HFF-Myc (cell line): Measurements from ENCODE around the gene CLIP1.
A peak's percentile ranks its signal among the peaks of the same experiment; 100 is the strongest.

Experiments
- DNase-seq: peaks from one replicate; pipeline ENCODE4 v3.0.0-alpha.2; 2011; ENCODE audit warnings: low read depth; ENCODE audit errors: extremely low read depth
- H3K4me3 ChIP-seq: replicated peaks from 2 replicates; pipeline ENCODE4 v1.5.1; 2011; ENCODE audit warnings: low read depth, mild to moderate bottlenecking, control low read depth, low read length
- TF ChIP-seq, protein P1 (sequence below): IDR thresholded peaks from 2 replicates; pipeline ENCODE4 v1.5.1; 2012; ENCODE audit warnings: mild to moderate bottlenecking, low read depth, low read length, control low read depth; ENCODE audit errors: missing control alignments

CLIP1 gene

DNA sequence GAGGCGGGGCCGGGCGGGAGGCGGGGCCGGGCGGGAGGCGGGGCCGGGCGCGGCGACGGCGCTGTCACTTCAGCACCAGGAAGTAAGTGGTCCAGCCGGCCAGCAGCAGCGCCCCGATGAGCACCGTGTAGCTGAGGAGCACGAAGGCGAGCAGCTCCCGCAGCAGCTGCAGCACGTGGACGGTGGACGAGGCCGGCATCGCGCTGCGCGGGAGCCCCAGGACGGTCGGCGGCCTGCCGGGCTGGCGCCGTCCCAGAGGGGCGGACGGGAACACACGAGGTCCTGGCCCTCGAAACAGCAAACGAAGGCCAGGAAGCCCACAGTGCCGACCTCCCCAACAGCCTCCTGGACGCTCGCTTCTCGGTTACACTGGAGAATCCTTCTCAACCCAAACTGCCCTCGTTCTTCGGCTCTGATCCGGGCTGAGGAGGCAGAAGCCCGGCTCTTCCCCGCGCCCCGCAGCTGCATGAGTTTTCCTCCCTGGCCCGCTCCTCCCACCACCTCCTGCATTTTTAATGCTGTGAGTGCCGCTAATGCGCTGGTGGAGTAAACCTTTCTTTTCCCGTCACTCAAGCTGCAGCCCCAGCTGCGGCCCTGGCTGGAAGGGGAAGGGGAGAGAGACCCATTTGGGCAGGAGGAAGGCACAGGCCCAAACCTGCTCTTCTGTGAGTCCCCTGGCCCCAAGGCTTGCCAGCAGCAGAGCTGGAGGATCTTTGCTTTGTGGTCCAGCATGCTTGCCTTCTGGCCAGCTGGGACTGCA lies 195.9 kb downstream of the CLIP1 start:
- DNase-seq: no peak
- H3K4me3 ChIP-seq: peak overlapping the region; percentile 38
- TF ChIP-seq, protein P1, sequence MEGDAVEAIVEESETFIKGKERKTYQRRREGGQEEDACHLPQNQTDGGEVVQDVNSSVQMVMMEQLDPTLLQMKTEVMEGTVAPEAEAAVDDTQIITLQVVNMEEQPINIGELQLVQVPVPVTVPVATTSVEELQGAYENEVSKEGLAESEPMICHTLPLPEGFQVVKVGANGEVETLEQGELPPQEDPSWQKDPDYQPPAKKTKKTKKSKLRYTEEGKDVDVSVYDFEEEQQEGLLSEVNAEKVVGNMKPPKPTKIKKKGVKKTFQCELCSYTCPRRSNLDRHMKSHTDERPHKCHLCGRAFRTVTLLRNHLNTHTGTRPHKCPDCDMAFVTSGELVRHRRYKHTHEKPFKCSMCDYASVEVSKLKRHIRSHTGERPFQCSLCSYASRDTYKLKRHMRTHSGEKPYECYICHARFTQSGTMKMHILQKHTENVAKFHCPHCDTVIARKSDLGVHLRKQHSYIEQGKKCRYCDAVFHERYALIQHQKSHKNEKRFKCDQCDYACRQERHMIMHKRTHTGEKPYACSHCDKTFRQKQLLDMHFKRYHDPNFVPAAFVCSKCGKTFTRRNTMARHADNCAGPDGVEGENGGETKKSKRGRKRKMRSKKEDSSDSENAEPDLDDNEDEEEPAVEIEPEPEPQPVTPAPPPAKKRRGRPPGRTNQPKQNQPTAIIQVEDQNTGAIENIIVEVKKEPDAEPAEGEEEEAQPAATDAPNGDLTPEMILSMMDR: no peak

DNA sequence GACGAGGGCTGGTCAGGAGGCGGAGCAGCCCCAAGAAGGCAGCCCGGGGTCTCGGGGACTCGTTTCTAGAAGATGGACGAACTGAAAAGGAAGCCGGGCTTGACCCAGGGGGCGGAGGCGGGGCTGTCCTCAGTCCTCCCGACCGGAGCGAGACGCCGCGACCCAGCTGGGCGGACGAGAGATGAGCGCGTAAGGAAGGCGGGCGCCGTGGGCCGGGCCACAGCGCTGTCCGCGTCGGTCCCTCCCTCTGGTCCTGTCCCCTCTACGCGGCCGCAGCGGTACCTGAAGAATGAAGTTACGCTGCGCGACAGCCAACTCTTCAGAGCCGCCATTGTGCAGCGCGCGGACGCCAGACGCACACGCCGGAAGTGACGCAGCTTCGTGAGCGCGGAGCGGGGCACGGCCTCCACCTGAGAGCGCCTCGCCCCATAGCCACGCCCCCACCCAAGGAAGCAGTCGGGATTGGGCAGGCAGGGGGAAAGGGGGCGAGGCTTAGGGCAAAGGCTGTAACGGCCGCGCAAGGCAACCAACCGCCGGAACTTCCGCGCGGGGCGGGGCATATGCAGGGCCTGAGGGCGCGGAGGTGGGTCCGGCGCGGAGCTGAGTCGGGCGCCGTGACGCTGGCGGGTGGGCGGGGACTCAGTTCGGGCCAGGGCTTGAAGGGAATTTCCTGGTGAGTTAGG lies 196.6 kb downstream of the CLIP1 start, which contains the start of gene DIABLO:
Gene DIABLO (minus strand): TSS at position 370 of the 683 bp plus-strand sequence. CDS start 38 bp downstream, at position 332.
- TF ChIP-seq, protein P1: no peak
- H3K4me3 ChIP-seq: peak within 1 kb of the TSS; percentile 98
- DNase-seq: peak; percentile 94
